WTC11 (cell line): ENCODE measurements around the gene DUSP15. TPM values are rescaled to one million over a fixed set of nuclear protein-coding genes. Genes with fewer than 3 reads are reported as not detected.
A peak's percentile ranks its signal among the peaks of the same experiment; 100 is the strongest.

Experiments used
- ATAC-seq: fragments of 200-7000 bp; cut with Tn5 transposase; 2 replicates; pipeline ENCODE4 v1.10.0; 2021; ENCODE audit warnings: mild to moderate bottlenecking, moderate library complexity
- CTCF ChIA-PET: fragments of 300-600 bp; sonication (Branson Sonifier 250); formaldehyde crosslinking; loops from one replicate; lab custom pipeline; 2021; ENCODE audit warnings: antibody characterized with exemption; lab: Charles Lee
- POLR2A ChIA-PET: fragments of 350-600 bp; sonication (Branson Sonifier 250); formaldehyde crosslinking; loops from one replicate; lab custom pipeline; 2021; ENCODE audit warnings: antibody characterized with exemption; lab: Charles Lee
- DNase-seq: peaks from one replicate; pipeline ENCODE4 v3.0.0; 2021; ENCODE audit warnings: low spot score
- H3K27ac Mint-ChIP-seq: 2 replicates; pipeline ENCODE4 v1.8.0; 2021; ENCODE audit warnings: mixed read lengths
- H3K27me3 Mint-ChIP-seq: 2 replicates; pipeline ENCODE4 v1.8.0; 2021; ENCODE audit warnings: low read depth, mild to moderate bottlenecking, moderate library complexity, mixed read lengths
- H3K36me3 Mint-ChIP-seq: 2 replicates; pipeline ENCODE4 v1.8.0; 2021; ENCODE audit warnings: mixed read lengths
- H3K4me1 Mint-ChIP-seq: 2 replicates; pipeline ENCODE4 v1.8.0; 2022; ENCODE audit warnings: mixed read lengths
- H3K4me3 Mint-ChIP-seq: 2 replicates; pipeline ENCODE4 v1.8.0; 2021; ENCODE audit warnings: mild to moderate bottlenecking, moderate library complexity, mixed read lengths
- H3K9me3 Mint-ChIP-seq: 2 replicates; pipeline ENCODE4 v1.8.0; 2021; ENCODE audit warnings: mixed read lengths
- ATF3 ChIP-seq: sonication (generic); formaldehyde crosslinking; conservative IDR thresholded peaks from 2 replicates; pipeline ENCODE4 v1.8.1; 2022; ENCODE audit warnings: mild to moderate bottlenecking, missing genetic modification reagents
- CREB1 ChIP-seq: sonication (generic); formaldehyde crosslinking; IDR thresholded peaks from 2 replicates; pipeline ENCODE4 v1.8.0; 2023; ENCODE audit warnings: mild to moderate bottlenecking, missing genetic modification reagents
- ERG ChIP-seq: fragments of 250-450 bp; sonication (Bioruptor Pico); IDR thresholded peaks from 2 replicates; pipeline ENCODE4 v1.8.0; 2021; ENCODE audit warnings: mild to moderate bottlenecking
- FOXJ3 ChIP-seq: sonication (generic); formaldehyde crosslinking; IDR thresholded peaks from 2 replicates; pipeline ENCODE4 v1.9.0; 2021; ENCODE audit warnings: missing genetic modification reagents, mild to moderate bottlenecking, borderline replicate concordance
- GRHL2 ChIP-seq: fragments of 250-450 bp; sonication (Bioruptor Pico); IDR thresholded peaks from 2 replicates; pipeline ENCODE4 v1.8.0; 2022; ENCODE audit warnings: mild to moderate bottlenecking, moderate library complexity; ENCODE audit not compliant: insufficient replicate concordance, severe bottlenecking
- IRF2 ChIP-seq: sonication (generic); formaldehyde crosslinking; IDR thresholded peaks from 2 replicates; pipeline ENCODE4 v1.8.0; 2022; ENCODE audit warnings: low read depth, missing genetic modification reagents, borderline replicate concordance
- JUN ChIP-seq: sonication (generic); formaldehyde crosslinking; IDR thresholded peaks from 2 replicates; pipeline ENCODE4 v1.8.0; 2023; ENCODE audit warnings: mild to moderate bottlenecking, missing genetic modification reagents
- MAX ChIP-seq: sonication (generic); formaldehyde crosslinking; IDR thresholded peaks from 2 replicates; pipeline ENCODE4 v1.8.0; 2022; ENCODE audit warnings: mild to moderate bottlenecking, missing genetic modification reagents
- NFATC4 ChIP-seq: fragments of 250-450 bp; sonication (Bioruptor Pico); IDR thresholded peaks from 2 replicates; pipeline ENCODE4 v1.9.0; 2021; ENCODE audit warnings: mild to moderate bottlenecking
- NFYB ChIP-seq: sonication (generic); formaldehyde crosslinking; conservative IDR thresholded peaks from 2 replicates; pipeline ENCODE4 v1.8.0; 2022; ENCODE audit warnings: low read depth, missing genetic modification reagents
- NR2C2 ChIP-seq: sonication (generic); formaldehyde crosslinking; IDR thresholded peaks from 2 replicates; pipeline ENCODE4 v1.8.0; 2022; ENCODE audit warnings: mild to moderate bottlenecking, missing genetic modification reagents
- NR3C1 ChIP-seq: sonication (generic); formaldehyde crosslinking; conservative IDR thresholded peaks from 2 replicates; pipeline ENCODE4 v1.8.1; 2023; ENCODE audit warnings: low read depth, mild to moderate bottlenecking, missing genetic modification reagents
- OVOL2 ChIP-seq: fragments of 250-450 bp; sonication (Bioruptor Pico); IDR thresholded peaks from 2 replicates; pipeline ENCODE4 v1.9.0; 2021; ENCODE audit warnings: mild to moderate bottlenecking, borderline replicate concordance
- TEAD4 ChIP-seq: sonication (generic); formaldehyde crosslinking; IDR thresholded peaks from 2 replicates; pipeline ENCODE4 v1.8.0; 2022; ENCODE audit warnings: mild to moderate bottlenecking, missing genetic modification reagents
- TP53 ChIP-seq: sonication (generic); formaldehyde crosslinking; IDR thresholded peaks from 2 replicates; pipeline ENCODE4 v1.8.1; 2023; ENCODE audit warnings: mild to moderate bottlenecking, missing genetic modification reagents
- USF1 ChIP-seq: sonication (generic); formaldehyde crosslinking; IDR thresholded peaks from 2 replicates; pipeline ENCODE4 v1.8.0; 2022; ENCODE audit warnings: mild to moderate bottlenecking, missing genetic modification reagents
- ZBTB21 ChIP-seq: sonication (generic); formaldehyde crosslinking; IDR thresholded peaks from 2 replicates; pipeline ENCODE4 v1.8.1; 2023; ENCODE audit warnings: mild to moderate bottlenecking, missing genetic modification reagents, borderline replicate concordance
- ZNF121 ChIP-seq: sonication (generic); formaldehyde crosslinking; IDR thresholded peaks from 2 replicates; pipeline ENCODE4 v1.8.0; 2023; ENCODE audit warnings: missing genetic modification reagents
- ZNF232 ChIP-seq: sonication (generic); formaldehyde crosslinking; IDR thresholded peaks from 2 replicates; pipeline ENCODE4 v1.8.0; 2022; ENCODE audit warnings: mild to moderate bottlenecking, missing genetic modification reagents
- ZNF263 ChIP-seq: sonication (generic); formaldehyde crosslinking; IDR thresholded peaks from 2 replicates; pipeline ENCODE4 v1.8.1; 2022; ENCODE audit warnings: low read depth, mild to moderate bottlenecking, moderate library complexity, missing genetic modification reagents
- total RNA-seq: library from RNA; stranded (reverse); gene quantifications from 3 replicates; pipeline ENCODE4 v1.2.3, GENCODE V29; 2021
- TF ChIP-seq, protein P1 (sequence below): sonication (generic); formaldehyde crosslinking; IDR thresholded peaks from 2 replicates; pipeline ENCODE4 v1.8.0; 2022; ENCODE audit warnings: mild to moderate bottlenecking, missing genetic modification reagents

Gene DUSP15
- total RNA-seq, 1 experiment from 2014 or later: 1.7 TPM

- H3K27me3 Mint-ChIP-seq: peaks cover 40% of the 10 kb centered on the region
- no peak for DNase-seq
- no peaks in the 10 kb centered on the region for H3K9me3 Mint-ChIP-seq
- no peak for TF ChIP-seq ZNF232
- no peak for TF ChIP-seq NFYB
- no peak for TF ChIP-seq TP53 (CRISPR knock-in tag)
- no peak for TF ChIP-seq GRHL2 (CRISPR knock-in tag)
- TF ChIP-seq CREB1: no peak
- TF ChIP-seq ZNF121 (CRISPR knock-in tag): no peak
- no peak for TF ChIP-seq FOXJ3
- TF ChIP-seq OVOL2 (CRISPR knock-in tag): no peak
- TF ChIP-seq ERG: no peak
- no peak for TF ChIP-seq NR3C1
- no peak for TF ChIP-seq IRF2
- TF ChIP-seq, protein P1, sequence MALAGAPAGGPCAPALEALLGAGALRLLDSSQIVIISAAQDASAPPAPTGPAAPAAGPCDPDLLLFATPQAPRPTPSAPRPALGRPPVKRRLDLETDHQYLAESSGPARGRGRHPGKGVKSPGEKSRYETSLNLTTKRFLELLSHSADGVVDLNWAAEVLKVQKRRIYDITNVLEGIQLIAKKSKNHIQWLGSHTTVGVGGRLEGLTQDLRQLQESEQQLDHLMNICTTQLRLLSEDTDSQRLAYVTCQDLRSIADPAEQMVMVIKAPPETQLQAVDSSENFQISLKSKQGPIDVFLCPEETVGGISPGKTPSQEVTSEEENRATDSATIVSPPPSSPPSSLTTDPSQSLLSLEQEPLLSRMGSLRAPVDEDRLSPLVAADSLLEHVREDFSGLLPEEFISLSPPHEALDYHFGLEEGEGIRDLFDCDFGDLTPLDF (CRISPR knock-in tag): no peak
- TF ChIP-seq ATF3 (CRISPR knock-in tag): no peak
- TF ChIP-seq ZBTB21 (CRISPR knock-in tag): no peak
- TF ChIP-seq, all 79 proteins: peak for 0
- Mint-ChIP-seq H3K36me3 (no peaks in the 10 kb centered on the region), H3K4me3 (no peak overlapping the region), H3K27ac (no peak overlapping the region), H3K4me1 (0 out of 2 replicates have a peak, but pooled peaks cover 4% of the 10 kb centered on the region)
- ChIA-PET CTCF (interaction anchor here (0.5 to 4.4 kb wide), 20 partner anchors 9 to 968 kb away, joined by 3 to 96 read pairs (median 18); partner anchors contain the start of genes MAPRE1, PDRG1 and XKR7), POLR2A (interaction anchor here (0.6 to 0.7 kb wide), 2 partner anchors 96 to 116 kb away, joined by 3 to 4 read pairs; partner anchors contain the start of gene XKR7)
- no peak for ATAC-seq
These were observed 18.9 kb downstream of the DUSP15 start for GRCh38 chr20:31851240-31851955.

GRCh38 chr20:31849306-31849930, 20.9 kb downstream of the DUSP15 start:
- no peak for TF ChIP-seq NFATC4
- 0 out of 2 replicates have a peak, but pooled peaks have one; percentile 51 for TF ChIP-seq JUN (CRISPR knock-in tag)
- TF ChIP-seq MAX: peak; percentile 70
- TF ChIP-seq ZNF263: no peak
- TF ChIP-seq NR2C2: no peak
- no peak for TF ChIP-seq TEAD4 (CRISPR knock-in tag)
- TF ChIP-seq NR3C1: no peak
- peak; percentile 22; the same call in 1 of the 2 replicates for TF ChIP-seq USF1 (CRISPR knock-in tag)
- TF ChIP-seq, all 79 proteins: peak for 3
- H3K9me3 Mint-ChIP-seq: no peaks in the 10 kb centered on the region
- POLR2A ChIA-PET: no interaction called here
- peaks cover 40% of the 10 kb centered on the region for H3K27me3 Mint-ChIP-seq
- CTCF ChIA-PET: interaction anchor here (0.6 to 4.4 kb wide), 8 partner anchors 11 to 188 kb away, joined by 3 to 96 read pairs (median 28); partner anchors contain the start of gene PDRG1
- no peak overlapping the region for H3K27ac Mint-ChIP-seq
- H3K4me3 Mint-ChIP-seq: no peak overlapping the region
- H3K36me3 Mint-ChIP-seq: no peaks in the 10 kb centered on the region
- ATAC-seq: no peak; the same call in 1 of the 2 replicates
- no peak for DNase-seq
- H3K4me1 Mint-ChIP-seq: 0 out of 2 replicates have a peak, but pooled peaks cover 4% of the 10 kb centered on the region
